VCaP (cell line): Measurements from ENCODE around the gene SPHKAP.

Source experiments
- H3K27ac ChIP-seq: fragments of 450-650 bp; 2 replicates; pipeline ENCODE4 v1.5.1; 2017
- CTCF ChIP-seq: fragments of 450-650 bp; conservative IDR thresholded peaks from 2 replicates; pipeline ENCODE4 v1.5.1; 2017; ENCODE audit warnings: mild to moderate bottlenecking, moderate library complexity

SPHKAP gene

GRCh38 chr2:228167290-228167689 lies 14.2 kb downstream of the SPHKAP start:
- H3K27ac ChIP-seq: no peak overlapping the region
- TF ChIP-seq CTCF: no peak

- TF ChIP-seq CTCF: no peak
- H3K27ac ChIP-seq: no peak overlapping the region
Measured at GRCh38 chr2:228164718-228165117, 16.8 kb downstream of the SPHKAP start.

DNA sequence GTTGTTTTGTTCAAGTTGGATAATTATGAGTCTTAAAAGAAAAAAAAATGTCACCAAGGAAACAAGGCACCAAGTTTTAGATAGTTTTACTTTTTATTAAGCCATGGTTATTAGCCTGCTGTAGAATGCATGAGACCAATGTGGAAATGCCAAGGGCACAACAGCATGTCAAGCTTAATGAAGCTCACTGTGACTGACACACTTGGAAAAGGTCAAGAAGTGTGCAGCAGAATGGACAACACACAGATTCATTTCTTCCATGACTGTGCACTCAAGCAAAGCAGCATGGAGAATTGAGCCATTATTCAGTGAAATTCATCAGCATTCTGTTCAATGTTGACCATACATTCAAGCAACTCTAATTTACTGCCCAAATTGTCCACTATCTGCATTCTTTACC lies 23.6 kb downstream of the SPHKAP start:
- TF ChIP-seq CTCF: no peak
- no peak overlapping the region for H3K27ac ChIP-seq

DNA sequence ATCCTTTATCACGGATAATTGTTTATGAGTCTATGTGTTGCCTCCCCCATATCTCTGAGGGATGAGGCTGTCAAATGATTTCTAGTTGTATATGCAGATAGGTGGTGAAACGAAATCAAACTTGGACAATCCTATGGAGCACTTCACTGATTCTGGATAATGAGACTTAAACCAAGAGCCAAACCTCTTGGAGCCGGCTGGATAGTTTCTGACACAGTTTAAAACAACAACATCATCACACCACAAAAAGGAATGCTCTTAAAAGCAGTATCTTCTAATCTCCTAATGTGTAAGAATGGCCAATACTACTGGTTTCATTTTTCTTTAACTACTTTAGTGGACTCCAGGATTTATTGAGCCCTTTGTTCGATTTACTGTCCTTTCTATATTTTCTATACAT lies 36.5 kb downstream of the SPHKAP start:
- H3K27ac ChIP-seq: no peak overlapping the region
- no peak for TF ChIP-seq CTCF

DNA sequence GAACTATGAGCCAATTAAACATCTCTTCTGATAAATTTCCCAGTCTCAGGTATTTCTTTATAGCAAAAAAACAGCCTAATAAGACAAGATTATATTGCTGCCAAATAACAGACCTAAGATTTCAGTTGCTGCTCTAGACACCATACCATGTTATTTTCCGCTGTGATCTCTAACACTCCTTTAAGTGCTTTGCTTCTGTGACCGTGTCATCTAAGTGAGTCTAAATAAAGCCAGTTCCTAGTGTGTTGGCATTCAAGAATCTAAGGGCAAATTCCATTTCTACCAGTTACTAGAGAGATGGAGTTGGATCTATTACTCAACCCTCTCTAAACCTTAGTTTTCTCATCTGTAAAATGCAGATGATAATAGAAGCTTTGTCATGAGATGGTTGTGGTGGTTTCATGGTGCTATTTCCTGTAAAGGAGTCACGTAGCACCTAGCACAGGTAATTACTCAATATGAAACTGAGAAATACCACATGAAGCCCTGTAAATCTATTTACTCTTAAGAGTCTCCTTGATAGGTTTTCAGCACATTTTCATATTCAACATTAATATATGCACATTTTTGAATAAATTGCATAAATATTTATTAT lies 40.5 kb downstream of the SPHKAP start:
- no peak for TF ChIP-seq CTCF
- no peak overlapping the region for H3K27ac ChIP-seq

GRCh38 chr2:228136027-228136426 lies 45.5 kb downstream of the SPHKAP start:
- no peak overlapping the region for H3K27ac ChIP-seq
- no peak for TF ChIP-seq CTCF

GRCh38 chr2:228135300-228135699 lies 46.2 kb downstream of the SPHKAP start:
- H3K27ac ChIP-seq: no peak overlapping the region
- no peak for TF ChIP-seq CTCF
